ENCODE results near the gene KAT7. TPM values are rescaled to one million over a fixed set of nuclear protein-coding genes. Genes with fewer than 3 reads are reported as not detected.

The KAT7 gene
- total RNA-seq, 2 donors from 2014 or later, result 38.9 to 51.4 TPM

DNA sequence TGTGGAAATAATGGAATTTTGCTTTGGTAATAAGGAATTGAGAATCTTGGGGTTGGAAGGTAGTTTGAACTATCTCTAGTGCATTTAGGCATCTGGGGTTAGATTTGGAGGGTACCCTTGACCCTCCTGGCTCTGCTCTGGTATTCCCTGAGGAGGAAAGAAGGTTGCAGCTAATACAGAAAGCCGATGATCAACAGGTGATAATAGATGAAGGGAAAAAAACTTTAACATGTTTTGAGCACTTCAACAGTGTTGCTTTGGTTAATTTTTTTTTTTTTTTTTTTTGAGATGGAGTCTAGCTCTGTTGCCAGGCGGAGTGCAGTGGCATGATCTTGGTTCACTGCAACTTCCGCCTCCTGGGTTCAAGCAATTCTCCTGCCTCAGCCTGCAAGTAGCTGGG, 4.8 kb downstream of the KAT7 start:
- H3K36me3 ChIP-seq, result peaks cover 30% of the 10 kb centered on the region
- no peak for DNase-seq (ENCODE audit: low spot score)
- TF ChIP-seq, protein P1, sequence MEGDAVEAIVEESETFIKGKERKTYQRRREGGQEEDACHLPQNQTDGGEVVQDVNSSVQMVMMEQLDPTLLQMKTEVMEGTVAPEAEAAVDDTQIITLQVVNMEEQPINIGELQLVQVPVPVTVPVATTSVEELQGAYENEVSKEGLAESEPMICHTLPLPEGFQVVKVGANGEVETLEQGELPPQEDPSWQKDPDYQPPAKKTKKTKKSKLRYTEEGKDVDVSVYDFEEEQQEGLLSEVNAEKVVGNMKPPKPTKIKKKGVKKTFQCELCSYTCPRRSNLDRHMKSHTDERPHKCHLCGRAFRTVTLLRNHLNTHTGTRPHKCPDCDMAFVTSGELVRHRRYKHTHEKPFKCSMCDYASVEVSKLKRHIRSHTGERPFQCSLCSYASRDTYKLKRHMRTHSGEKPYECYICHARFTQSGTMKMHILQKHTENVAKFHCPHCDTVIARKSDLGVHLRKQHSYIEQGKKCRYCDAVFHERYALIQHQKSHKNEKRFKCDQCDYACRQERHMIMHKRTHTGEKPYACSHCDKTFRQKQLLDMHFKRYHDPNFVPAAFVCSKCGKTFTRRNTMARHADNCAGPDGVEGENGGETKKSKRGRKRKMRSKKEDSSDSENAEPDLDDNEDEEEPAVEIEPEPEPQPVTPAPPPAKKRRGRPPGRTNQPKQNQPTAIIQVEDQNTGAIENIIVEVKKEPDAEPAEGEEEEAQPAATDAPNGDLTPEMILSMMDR (IDR thresholded peaks at IDR 0.05), result no peak
- H3K27ac ChIP-seq, result no peak overlapping the region
- ATAC-seq (ENCODE audit: insufficient number of reproducible peaks, low FRiP score, low read depth), result no peak
- peaks cover 24 to 50% of the 10 kb centered on the region in 2 donors for H3K4me1 ChIP-seq (ENCODE audit: control insufficient read depth in 1 of 2, low read depth in 2 of 2)
- H3K27me3 ChIP-seq (replicated peaks; ENCODE audit: insufficient read depth), result no peaks in the 10 kb centered on the region
- no peaks in the 10 kb centered on the region for H3K9me3 ChIP-seq
- no peak overlapping the region for H3K4me3 ChIP-seq

DNA sequence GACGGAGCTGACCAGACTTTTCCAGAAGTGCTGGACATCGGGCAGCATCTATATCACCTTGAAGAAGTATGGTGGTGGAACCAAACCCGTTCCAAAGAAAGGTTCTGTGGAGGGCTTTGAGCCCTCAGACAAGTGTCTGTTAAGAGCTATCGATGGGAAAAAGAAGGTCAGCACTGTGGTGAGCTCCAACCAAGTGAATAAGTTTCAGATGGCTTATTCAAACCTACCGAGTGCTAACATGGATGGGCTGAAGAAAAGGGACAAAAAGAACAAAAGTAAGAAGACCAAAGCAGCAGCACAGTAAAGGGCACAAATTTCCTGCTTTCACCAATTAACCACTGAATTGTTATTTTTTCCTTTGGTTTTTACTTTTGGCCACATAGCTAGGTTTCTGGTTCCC, 6.9 kb downstream of the KAT7 start:
- peaks cover 13 to 38% of the 10 kb centered on the region in 2 donors for H3K4me1 ChIP-seq (ENCODE audit: control insufficient read depth in 1 of 2, low read depth in 2 of 2)
- H3K9me3 ChIP-seq, result no peaks in the 10 kb centered on the region
- H3K4me3 ChIP-seq, result no peak overlapping the region
- ATAC-seq (ENCODE audit: insufficient number of reproducible peaks, low FRiP score, low read depth) (no peak), DNase-seq (ENCODE audit: low spot score) (no peak)
- TF ChIP-seq, protein P1 (IDR thresholded peaks at IDR 0.05), result no peak
- H3K36me3 ChIP-seq, result peaks cover 49% of the 10 kb centered on the region
- H3K27ac ChIP-seq, result no peak overlapping the region
- H3K27me3 ChIP-seq (replicated peaks; ENCODE audit: insufficient read depth), result no peaks in the 10 kb centered on the region

DNA sequence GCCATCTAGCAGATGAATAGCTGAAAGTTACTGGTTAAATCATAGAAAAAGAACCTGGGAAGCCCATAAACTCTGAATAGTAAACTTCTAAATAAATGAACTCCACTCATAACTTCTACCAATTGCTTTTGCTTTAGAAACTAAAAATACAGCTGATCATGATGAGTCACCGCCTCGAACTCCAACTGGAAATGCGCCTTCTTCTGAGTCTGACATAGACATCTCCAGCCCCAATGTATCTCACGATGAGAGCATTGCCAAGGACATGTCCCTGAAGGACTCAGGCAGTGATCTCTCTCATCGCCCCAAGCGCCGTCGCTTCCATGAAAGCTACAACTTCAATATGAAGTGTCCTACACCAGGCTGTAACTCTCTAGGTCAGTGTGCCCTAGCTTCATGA, 9.7 kb downstream of the KAT7 start:
- H3K27ac ChIP-seq, result no peak overlapping the region
- TF ChIP-seq, protein P1 (IDR thresholded peaks at IDR 0.05), result no peak
- H3K4me1 ChIP-seq (ENCODE audit: control insufficient read depth in 1 of 2, low read depth in 2 of 2), result peaks cover 0 to 13% of the 10 kb centered on the region in 2 donors
- no peaks in the 10 kb centered on the region for H3K9me3 ChIP-seq
- peaks cover 48% of the 10 kb centered on the region for H3K36me3 ChIP-seq
- H3K4me3 ChIP-seq, result no peak overlapping the region
- ATAC-seq (ENCODE audit: insufficient number of reproducible peaks, low FRiP score, low read depth), result no peak
- no peak for DNase-seq (ENCODE audit: low spot score)
- H3K27me3 ChIP-seq (replicated peaks; ENCODE audit: insufficient read depth), result no peaks in the 10 kb centered on the region

DNA sequence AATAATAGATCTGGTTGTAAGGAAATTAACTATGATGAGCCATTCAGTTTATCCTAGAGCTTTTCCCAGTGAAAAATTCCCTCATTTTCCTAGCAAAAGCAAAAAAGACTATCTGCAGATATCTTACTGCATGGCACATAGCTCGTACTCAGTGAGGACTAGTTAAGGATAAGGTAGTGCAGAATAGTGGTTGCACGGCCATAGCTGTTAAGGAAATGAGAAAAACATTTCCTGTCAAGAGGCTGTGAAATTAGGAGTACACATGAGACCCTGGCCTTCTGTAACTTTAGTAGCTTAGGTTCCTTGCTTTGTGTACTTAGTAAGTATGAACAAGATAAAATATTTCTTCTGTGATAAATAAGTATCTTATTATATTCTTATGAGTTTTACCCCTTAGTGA, 10.3 kb downstream of the KAT7 start:
- ATAC-seq (ENCODE audit: insufficient number of reproducible peaks, low FRiP score, low read depth), result no peak

DNA sequence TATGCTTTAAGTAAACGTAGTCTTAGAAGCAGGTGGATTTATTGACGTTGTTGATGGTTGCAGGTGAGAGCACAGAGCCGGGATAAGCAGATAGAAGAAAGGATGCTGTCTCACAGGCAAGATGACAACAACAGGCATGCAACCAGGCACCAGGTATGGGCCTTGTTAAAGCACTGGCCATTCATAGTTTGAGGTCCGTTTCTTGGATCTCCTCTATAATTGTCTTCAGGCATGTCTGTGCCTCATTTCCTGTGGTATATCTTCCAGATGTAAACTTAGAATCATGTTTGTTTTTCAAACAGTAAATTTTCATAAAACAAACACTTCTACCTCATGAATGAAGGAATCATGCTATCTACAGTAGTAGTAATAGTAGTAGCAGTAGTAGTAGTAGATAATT, 20.6 kb downstream of the KAT7 start:
- TF ChIP-seq, protein P1 (IDR thresholded peaks at IDR 0.05), result no peak
- ATAC-seq (ENCODE audit: insufficient number of reproducible peaks, low FRiP score, low read depth), result no peak
- Histone ChIP-seq H3K36me3 (peaks cover 34% of the 10 kb centered on the region), H3K27me3 (replicated peaks; ENCODE audit: insufficient read depth) (no peaks in the 10 kb centered on the region), H3K4me3 (no peak overlapping the region), H3K9me3 (no peaks in the 10 kb centered on the region), H3K27ac (no peak overlapping the region), H3K4me1 (ENCODE audit: control insufficient read depth in 1 of 2, low read depth in 2 of 2) (peaks cover 2 to 12% of the 10 kb centered on the region in 2 donors)
- no peak for DNase-seq (ENCODE audit: low spot score)

More for the DNA sequence above, 10.3 kb downstream of the KAT7 start:
- H3K9me3 ChIP-seq, result no peaks in the 10 kb centered on the region
- H3K4me1 ChIP-seq (ENCODE audit: control insufficient read depth in 1 of 2, low read depth in 2 of 2), result peaks cover 0 to 13% of the 10 kb centered on the region in 2 donors
- H3K27ac ChIP-seq, result no peak overlapping the region
- TF ChIP-seq, protein P1 (IDR thresholded peaks at IDR 0.05), result no peak
- H3K36me3 ChIP-seq, result peaks cover 46% of the 10 kb centered on the region
- H3K27me3 ChIP-seq (replicated peaks; ENCODE audit: insufficient read depth), result no peaks in the 10 kb centered on the region
- DNase-seq (ENCODE audit: low spot score), result no peak
- no peak overlapping the region for H3K4me3 ChIP-seq

Measured in thoracic aorta (tissue), 2 donors.